Measurements from ENCODE around the gene HYKK. TPM values are rescaled to one million over a fixed set of nuclear protein-coding genes. Genes with fewer than 3 reads are reported as not detected.

HYKK gene
- total and polyA plus RNA-seq, 9 of the 15 experiments (the other 6 are each of a cell fraction or from before 2014, with no cell fraction given): 1.9 to 6.1 (median 4.3) TPM

- TF ChIP-seq RREB1 (CRISPR knock-in tag; IDR thresholded peaks at IDR 0.05): no peak
- no peak for TF ChIP-seq ZNF165 (CRISPR knock-in tag; IDR thresholded peaks at IDR 0.05; ENCODE audit: borderline replicate concordance)
- no peak for TF ChIP-seq BRF2 (IDR thresholded peaks at IDR 0.05; ENCODE audit: borderline replicate concordance, insufficient read depth, insufficient read length)
- no peak for TF ChIP-seq TAL1 (IDR thresholded peaks at IDR 0.05)
- no peak; the same call in 1 of the 2 replicates for TF ChIP-seq ZNF263 (CRISPR knock-in tag; IDR thresholded peaks at IDR 0.05; ENCODE audit: borderline replicate concordance)
- no peak for TF ChIP-seq SMARCB1 (IDR thresholded peaks at IDR 0.05; ENCODE audit: insufficient read length, low read depth)
- TF ChIP-seq GABPB2 (CRISPR knock-in tag; conservative IDR thresholded peaks at IDR 0.05): no peak
- peak; percentile 83 for TF ChIP-seq ZFX (CRISPR knock-in tag; IDR thresholded peaks at IDR 0.05)
- TF ChIP-seq MYNN (IDR thresholded peaks at IDR 0.05): no peak
- TF ChIP-seq MYNN (CRISPR knock-in tag; IDR thresholded peaks at IDR 0.05): no peak
- no peak for TF ChIP-seq WHSC1 (IDR thresholded peaks at IDR 0.05; ENCODE audit: low read length)
- no peak for TF ChIP-seq TEAD1 (CRISPR knock-in tag; IDR thresholded peaks at IDR 0.05)
- TF ChIP-seq REST (IDR thresholded peaks at IDR 0.05; ENCODE audit: borderline replicate concordance): no peak
- peak; percentile 16; the same call in 1 of the 2 replicates for TF ChIP-seq REST (CRISPR knock-in tag; IDR thresholded peaks at IDR 0.05; ENCODE audit: low read depth)
Observed at GRCh38 chr15:78540141-78540870, 32.9 kb downstream of the HYKK start, which contains the start of gene PSMA4 (continued).
